Activated CD4-positive, alpha-beta T cell treated with anti-CD3 and anti-CD28 coated beads, Interleukin-2, amount 10 ng/mL, durations not matched to agents 24 days and 14 days (primary cell): ENCODE results near the gene KRTAP5-1. TPM values are rescaled to one million over a fixed set of nuclear protein-coding genes. Genes with fewer than 3 reads are reported as not detected.

Experiments used
- DNase-seq: peaks from one replicate; pipeline ENCODE4 v3.0.0; 2022
- H3K27ac Mint-ChIP-seq: one replicate; pipeline ENCODE4 v1.8.0; 2022; ENCODE audit warnings: mild to moderate bottlenecking, mixed read lengths
- H3K27me3 Mint-ChIP-seq: one replicate; pipeline ENCODE4 v1.8.0; 2022; ENCODE audit warnings: mixed read lengths
- H3K36me3 Mint-ChIP-seq: one replicate; pipeline ENCODE4 v1.8.0; 2022; ENCODE audit warnings: low read depth, mild to moderate bottlenecking, mixed read lengths
- H3K4me1 Mint-ChIP-seq: one replicate; pipeline ENCODE4 v1.8.0; 2021; ENCODE audit warnings: mixed read lengths
- H3K4me3 Mint-ChIP-seq: one replicate; pipeline ENCODE4 v1.8.0; 2022; ENCODE audit warnings: mild to moderate bottlenecking, moderate library complexity, mixed read lengths
- H3K9me3 Mint-ChIP-seq: one replicate; pipeline ENCODE4 v1.8.0; 2021; ENCODE audit warnings: mixed read lengths
- intact Hi-C: fragments of 100-400 bp; cut with micrococcal nuclease; formaldehyde crosslinking; loops from one replicate; pipeline ENCODE4 v1.15.1; 2023
- total RNA-seq: library from RNA; stranded (reverse); gene quantifications from 2 replicates; pipeline ENCODE4 v1.2.3, GENCODE V29; 2022

Gene KRTAP5-1
- total RNA-seq, 1 donor from 2014 or later, result not detected

GRCh38 chr11:1556278-1556902 is 28.7 kb downstream of the KRTAP5-1 start:
- H3K4me1 Mint-ChIP-seq, result no peaks in the 10 kb centered on the region
- intact Hi-C loops, result no loop called here
- no peak overlapping the region for H3K27ac Mint-ChIP-seq
- H3K4me3 Mint-ChIP-seq, result no peak overlapping the region
- peaks cover 4% of the 10 kb centered on the region for H3K27me3 Mint-ChIP-seq
- no peaks in the 10 kb centered on the region for H3K9me3 Mint-ChIP-seq
- no peak for DNase-seq
- no peaks in the 10 kb centered on the region for H3K36me3 Mint-ChIP-seq

GRCh38 chr11:1555713-1556153 is 29.4 kb downstream of the KRTAP5-1 start:
- no peaks in the 10 kb centered on the region for H3K36me3 Mint-ChIP-seq
- H3K4me3 Mint-ChIP-seq, result no peak overlapping the region

GRCh38 chr11:1554981-1555712 is 29.9 kb downstream of the KRTAP5-1 start:
- Mint-ChIP-seq H3K27ac (no peak overlapping the region), H3K27me3 (peaks cover 7% of the 10 kb centered on the region), H3K4me1 (no peaks in the 10 kb centered on the region), H3K9me3 (no peaks in the 10 kb centered on the region), H3K36me3 (no peaks in the 10 kb centered on the region), H3K4me3 (no peak overlapping the region)
- intact Hi-C loops, result no loop called here
- no peak for DNase-seq

More at GRCh38 chr11:1555713-1556153, 29.4 kb downstream of the KRTAP5-1 start:
- Mint-ChIP-seq H3K9me3 (no peaks in the 10 kb centered on the region), H3K27me3 (peaks cover 4% of the 10 kb centered on the region), H3K27ac (no peak overlapping the region), H3K4me1 (no peaks in the 10 kb centered on the region)
- intact Hi-C loops, result no loop called here
- DNase-seq, result no peak

GRCh38 chr11:1553808-1554594 is 31.1 kb downstream of the KRTAP5-1 start:
- H3K4me3 Mint-ChIP-seq, result no peak overlapping the region

GRCh38 chr11:1549338-1550330 is 35.4 kb downstream of the KRTAP5-1 start:
- Mint-ChIP-seq H3K9me3 (no peaks in the 10 kb centered on the region), H3K27ac (no peak overlapping the region), H3K36me3 (no peaks in the 10 kb centered on the region), H3K27me3 (peaks cover 41% of the 10 kb centered on the region), H3K4me1 (no peaks in the 10 kb centered on the region), H3K4me3 (no peak overlapping the region)
- intact Hi-C loops, result no loop called here
- no peak for DNase-seq

More at GRCh38 chr11:1553808-1554594, 31.1 kb downstream of the KRTAP5-1 start:
- intact Hi-C loops, result no loop called here
- DNase-seq, result no peak
- Mint-ChIP-seq H3K27ac (no peak overlapping the region), H3K4me1 (no peaks in the 10 kb centered on the region), H3K9me3 (no peaks in the 10 kb centered on the region), H3K36me3 (no peaks in the 10 kb centered on the region), H3K27me3 (peaks cover 17% of the 10 kb centered on the region)

- peaks cover 43% of the 10 kb centered on the region for H3K27me3 Mint-ChIP-seq
- H3K4me1 Mint-ChIP-seq, result no peaks in the 10 kb centered on the region
- intact Hi-C loops, result no loop called here
- no peak for DNase-seq
- H3K27ac Mint-ChIP-seq, result no peak overlapping the region
- no peak overlapping the region for H3K4me3 Mint-ChIP-seq
- no peaks in the 10 kb centered on the region for H3K9me3 Mint-ChIP-seq
- no peaks in the 10 kb centered on the region for H3K36me3 Mint-ChIP-seq
These were observed 36.6 kb downstream of the KRTAP5-1 start for GRCh38 chr11:1548221-1549070.

- no peak for DNase-seq
- Mint-ChIP-seq H3K27ac (no peak overlapping the region), H3K36me3 (no peaks in the 10 kb centered on the region), H3K4me1 (no peaks in the 10 kb centered on the region), H3K27me3 (peaks cover 41% of the 10 kb centered on the region), H3K9me3 (no peaks in the 10 kb centered on the region), H3K4me3 (peak overlapping the region; percentile 60)
- intact Hi-C loops, result loop anchor here (2.0 kb wide), 1 partner anchor 27 kb away; no protein-coding TSS in a partner anchor
These were observed 37.5 kb downstream of the KRTAP5-1 start for GRCh38 chr11:1547467-1548098.

- Mint-ChIP-seq H3K27ac (no peak overlapping the region), H3K4me3 (no peak overlapping the region), H3K27me3 (peaks cover 41% of the 10 kb centered on the region), H3K36me3 (no peaks in the 10 kb centered on the region), H3K4me1 (no peaks in the 10 kb centered on the region), H3K9me3 (no peaks in the 10 kb centered on the region)
- intact Hi-C loops, result loop anchor here (2.0 kb wide), 1 partner anchor 28 kb away; no protein-coding TSS in a partner anchor
- peak; percentile 79 for DNase-seq
These were observed 38.3 kb downstream of the KRTAP5-1 start for GRCh38 chr11:1546536-1547466.

- Mint-ChIP-seq H3K4me1 (no peaks in the 10 kb centered on the region), H3K27ac (no peak overlapping the region), H3K9me3 (no peaks in the 10 kb centered on the region), H3K27me3 (peaks cover 41% of the 10 kb centered on the region), H3K4me3 (no peak overlapping the region), H3K36me3 (no peaks in the 10 kb centered on the region)
- intact Hi-C loops, result loop anchor here (2.0 kb wide), 1 partner anchor 29 kb away; no protein-coding TSS in a partner anchor
- DNase-seq, result no peak
These were observed 39.0 kb downstream of the KRTAP5-1 start for GRCh38 chr11:1546077-1546535.

- DNase-seq, result no peak
- Mint-ChIP-seq H3K27me3 (peaks cover 41% of the 10 kb centered on the region), H3K4me3 (no peak overlapping the region), H3K9me3 (no peaks in the 10 kb centered on the region), H3K4me1 (no peaks in the 10 kb centered on the region), H3K36me3 (no peaks in the 10 kb centered on the region), H3K27ac (no peak overlapping the region)
- intact Hi-C loops, result no loop called here
These were observed 39.7 kb downstream of the KRTAP5-1 start for GRCh38 chr11:1545432-1545831.

GRCh38 chr11:1544536-1544935 is 40.5 kb downstream of the KRTAP5-1 start:
- Mint-ChIP-seq H3K27me3 (peaks cover 33% of the 10 kb centered on the region), H3K4me1 (no peaks in the 10 kb centered on the region), H3K9me3 (no peaks in the 10 kb centered on the region), H3K4me3 (no peak overlapping the region), H3K36me3 (no peaks in the 10 kb centered on the region), H3K27ac (no peak overlapping the region)
- intact Hi-C loops, result no loop called here
- DNase-seq, result no peak
